B cell (primary cell): Measurements from ENCODE around the gene TRIO. TPM values are rescaled to one million over a fixed set of nuclear protein-coding genes. Genes with fewer than 3 reads are reported as not detected.
A peak's percentile ranks its signal among the peaks of the same experiment; 100 is the strongest.

Source experiments
- ATAC-seq: fragments of 200-7000 bp; cut with Tn5 transposase; one replicate; pipeline ENCODE4 v1.10.0; 2021; ENCODE audit warnings: low read depth, mild to moderate bottlenecking, moderate number of reproducible peaks, moderate library complexity
- CTCF ChIA-PET: fragments of 350-600 bp; sonication (Branson Sonifier 250); formaldehyde crosslinking; loops from one replicate; lab custom pipeline; 2021; ENCODE audit warnings: antibody characterized with exemption, inconsistent platforms; lab: Charles Lee
- POLR2A ChIA-PET: fragments of 350-600 bp; sonication (Branson Sonifier 250); formaldehyde crosslinking; loops from one replicate; lab custom pipeline; 2021; ENCODE audit warnings: antibody characterized with exemption; lab: Charles Lee
- DNase-seq: peaks from one replicate; pipeline ENCODE4 v3.0.0; 2013
- H2AFZ ChIP-seq: 2 replicates; pipeline ENCODE4 v1.6.1; 2012; ENCODE audit warnings: mild to moderate bottlenecking, low read depth, low read length; ENCODE audit not compliant: insufficient read depth, poor library complexity, severe bottlenecking
- H3K27ac ChIP-seq, 2 donors: 1 replicate in 1 of 2; 2 replicates in 1 of 2; pipeline ENCODE4 v1.5.1; 2012 to 2013; ENCODE audit warnings: low read length in 2 of 2, mild to moderate bottlenecking in 2 of 2, moderate library complexity in 1 of 2
- H3K27me3 ChIP-seq, 4 experiments: fragments of 200-600 bp in 1 of 4; sonication (generic) in 1 of 4; replicated peaks in 1 of 4; 1 replicate in 2 of 4; 2 replicates in 2 of 4; pipeline versions ENCODE4 v1.6.1 to v1.7.0; 2013 to 2016; ENCODE audit warnings: low read length in 3 of 4, mild to moderate bottlenecking in 2 of 4, mixed read lengths in 1 of 4, moderate library complexity in 1 of 4; ENCODE audit not compliant: insufficient read depth in 4 of 4, control insufficient read depth in 3 of 4; ENCODE audit errors: control extremely low read depth in 1 of 4
- H3K36me3 ChIP-seq, 2 experiments: replicated peaks in 1 of 2; 1 replicate in 1 of 2; 2 replicates in 1 of 2; pipeline versions ENCODE4 v1.6.1 to v1.7.1; 2013; ENCODE audit warnings: low read length in 1 of 2; ENCODE audit not compliant: insufficient read depth in 2 of 2, control insufficient read depth in 1 of 2; ENCODE audit errors: control extremely low read depth in 1 of 2, extremely low read depth in 1 of 2
- H3K4me1 ChIP-seq, 2 donors: fragments of 200-600 bp in 1 of 2; sonication (generic) in 1 of 2; 1 replicate in 1 of 2; 2 replicates in 1 of 2; pipeline versions ENCODE4 v1.5.1 to v1.6.1; 2013 to 2017; ENCODE audit warnings: low read length in 2 of 2; ENCODE audit not compliant: control insufficient read depth in 2 of 2, insufficient read depth in 2 of 2
- H3K4me2 ChIP-seq: replicated peaks from 2 replicates; pipeline ENCODE3; 2012; ENCODE audit warnings: mild to moderate bottlenecking, low read depth, low read length; ENCODE audit not compliant: poor library complexity, severe bottlenecking
- H3K4me3 ChIP-seq, 5 experiments: fragments of 200-600 bp in 1 of 5; sonication (generic) in 1 of 5; 1 replicate in 3 of 5; 2 replicates in 2 of 5; pipeline versions ENCODE4 v1.5.1 to v1.7.0; 2011 to 2016; ENCODE audit warnings: low read length in 4 of 5, mild to moderate bottlenecking in 4 of 5, low read depth in 2 of 5, control low read depth in 1 of 5, moderate library complexity in 1 of 5; ENCODE audit not compliant: insufficient read depth in 1 of 5; ENCODE audit errors: control extremely low read depth in 1 of 5, extremely low read depth in 1 of 5
- H3K79me2 ChIP-seq: fragments of 200-600 bp; sonication (generic); one replicate; pipeline ENCODE4 v1.6.0; 2016; ENCODE audit warnings: low read length; ENCODE audit not compliant: control insufficient read depth, insufficient read depth
- H3K9ac ChIP-seq: fragments of 200-600 bp; sonication (generic); 2 replicates; pipeline ENCODE4 v1.6.1; 2017; ENCODE audit warnings: mild to moderate bottlenecking, low read length, moderate library complexity
- H3K9me3 ChIP-seq, 3 donors: one replicate each; pipeline versions ENCODE4 v1.6.1 to v1.7.1; 2013; ENCODE audit warnings: low read length in 2 of 3; ENCODE audit not compliant: control insufficient read depth in 2 of 3, insufficient read depth in 1 of 3; ENCODE audit errors: control extremely low read depth in 1 of 3
- H4K20me1 ChIP-seq: 2 replicates; pipeline ENCODE4 v1.6.0; 2012; ENCODE audit warnings: mild to moderate bottlenecking, low read length; ENCODE audit not compliant: insufficient read depth, control insufficient read depth, poor library complexity, severe bottlenecking
- H3K27ac Mint-ChIP-seq: one replicate; pipeline ENCODE4 v1.8.0; 2021; ENCODE audit warnings: mixed read lengths
- H3K27me3 Mint-ChIP-seq: one replicate; pipeline ENCODE4 v1.8.0; 2021; ENCODE audit warnings: mixed read lengths
- H3K4me1 Mint-ChIP-seq: one replicate; pipeline ENCODE4 v1.8.0; 2021; ENCODE audit warnings: mixed read lengths
- H3K4me3 Mint-ChIP-seq: one replicate; pipeline ENCODE4 v1.8.0; 2021; ENCODE audit warnings: mixed read lengths
- H3K9me3 Mint-ChIP-seq: one replicate; pipeline ENCODE4 v1.8.0; 2022; ENCODE audit warnings: mixed read lengths; ENCODE audit not compliant: insufficient read depth
- CTCF ChIP-seq: fragments of 200-600 bp; IDR thresholded peaks from one replicate; pipeline ENCODE4 v1.8.0; 2022; ENCODE audit warnings: antibody characterized with exemption, mild to moderate bottlenecking
- EZH2 ChIP-seq: IDR thresholded peaks from 2 replicates; pipeline ENCODE4 v1.6.1; 2012; ENCODE audit warnings: borderline replicate concordance, low read depth, mild to moderate bottlenecking, moderate library complexity, low read length; ENCODE audit not compliant: insufficient read depth, poor library complexity, severe bottlenecking
- WGBS: methylation state at CpG from one replicate; pipeline ENCODE4 v1.1.5; 2013; ENCODE audit warnings: missing lambda C conversion rate; ENCODE audit not compliant: insufficient coverage; 5-methylcytosine and 5-hydroxymethylcytosine counted together
- intact Hi-C: fragments of 100-400 bp; cut with micrococcal nuclease; formaldehyde crosslinking; loops from one replicate; pipeline ENCODE4 v1.10.0; 2022
- polyA plus RNA-seq: library from polyadenylated mRNA; depleted of rRNA; stranded (reverse); fragments of >200 nt; gene quantifications from 2 replicates; pipeline ENCODE4 v1.2.3, GENCODE V29; 2012
- total RNA-seq, 2 donors: library from RNA; stranded (reverse); fragments of 120-200 nt in 1 of 2; gene quantifications; 1 replicate in 1 of 2; 2 replicates in 1 of 2; pipeline versions ENCODE4 v1.2.3 to v1.2.4, GENCODE V29; 2013 to 2022

The TRIO gene
- total and polyA plus RNA-seq, 2 donors (not counting 1 experiment from before 2014, with no cell fraction given), result 90.5 to 479 TPM

- intact Hi-C loops, result loop anchor here (2.0 kb wide), 1 partner anchor 55 kb away; no protein-coding TSS in a partner anchor
- Histone ChIP-seq H3K4me1 (peaks cover 68 to 82% of the 10 kb centered on the region in 2 donors), H3K9ac (peak overlapping the region; percentile 28), H3K9me3 (no peaks in the 10 kb centered on the region), H3K36me3 (no peaks in the 10 kb centered on the region), H3K27me3 (no peaks in the 10 kb centered on the region), H2AFZ (peak overlapping the region; percentile 54), H3K79me2 (peaks cover 92% of the 10 kb centered on the region), H3K27ac (peak overlapping the region; percentile 83 to 91), H3K4me2 (peak overlapping the region; percentile 65), H3K4me3 (peak overlapping the region in 4 of 5 experiments; percentile 4 to 29 (median 12)), H4K20me1 (peaks cover 8% of the 10 kb centered on the region)
- H3K4me1 Mint-ChIP-seq, result peaks cover 47% of the 10 kb centered on the region
- WGBS, result 35% methylated on average over 6 of the region's 14 CpGs
- H3K9me3 Mint-ChIP-seq, result no peaks in the 10 kb centered on the region
- TF ChIP-seq EZH2 (no peak), CTCF (no peak)
- peak; percentile 60 for DNase-seq
- ATAC-seq, result no peak
- ChIA-PET POLR2A (interaction anchor here (0.7 to 4.7 kb wide), 2 partner anchors 10 to 20 kb away, joined by 3 to 53 read pairs; partner anchors contain the start of gene TRIO), CTCF (interaction anchor here (0.7 to 3.2 kb wide), 11 partner anchors 9 to 209 kb away, joined by 3 to 15 read pairs (median 4); no protein-coding TSS in a partner anchor)
- no peak overlapping the region for H3K4me3 Mint-ChIP-seq
- H3K27ac Mint-ChIP-seq, result no peak overlapping the region
- no peaks in the 10 kb centered on the region for H3K27me3 Mint-ChIP-seq
Observed at GRCh38 chr5:14153932-14154731, 11.0 kb downstream of the TRIO start.
